HepG2 (cell line): ENCODE measurements around the gene MVK. TPM values are rescaled to one million over a fixed set of nuclear protein-coding genes. Genes with fewer than 3 reads are reported as not detected.

ENCODE experiments used
- BCL6 ChIP-seq: IDR thresholded peaks from 2 replicates; pipeline ENCODE4 v1.6.1; 2016; ENCODE audit warnings: missing genetic modification reagents, missing compliant biosample characterization
- HDAC6 ChIP-seq: fragments of 200-600 bp; sonication (generic); IDR thresholded peaks from 2 replicates; pipeline ENCODE4 v1.7.0; 2017; ENCODE audit warnings: mild to moderate bottlenecking, antibody characterized with exemption, low read length, low read depth
- HNF4A ChIP-seq: sonication (generic); formaldehyde crosslinking; IDR thresholded peaks from 2 replicates; pipeline ENCODE4 v1.4.0; 2020; ENCODE audit warnings: missing genetic modification reagents
- HOXA7 ChIP-seq: sonication (generic); formaldehyde crosslinking; IDR thresholded peaks from 2 replicates; pipeline ENCODE4 v1.8.1; 2022; ENCODE audit warnings: mild to moderate bottlenecking, missing genetic modification reagents, moderate library complexity
- KLF11 ChIP-seq: IDR thresholded peaks from 2 replicates; pipeline ENCODE4 v1.6.1; 2016; ENCODE audit warnings: missing compliant biosample characterization
- POLR2AphosphoS2 ChIP-seq: IDR thresholded peaks from 2 replicates; pipeline ENCODE4 v1.6.1; 2011; ENCODE audit warnings: low read depth, low read length, improper control_type of control experiment
- RARA ChIP-seq: IDR thresholded peaks from 2 replicates; pipeline ENCODE4 v1.6.1; 2016; ENCODE audit warnings: missing genetic modification reagents, missing compliant biosample characterization
- RBM22 ChIP-seq: fragments of 200-400 bp; formaldehyde crosslinking; optimal IDR thresholded peaks from 2 replicates; pipeline ENCODE3; 2017; ENCODE audit warnings: mild to moderate bottlenecking, low read length, moderate library complexity
- ZNF343 ChIP-seq: sonication (generic); formaldehyde crosslinking; IDR thresholded peaks from 2 replicates; pipeline ENCODE4 v1.4.0; 2020; ENCODE audit warnings: mild to moderate bottlenecking, missing genetic modification reagents
- polyA plus RNA-seq, 8 experiments: library from polyadenylated mRNA; depleted of rRNA in 3 of 8; stranded (reverse) in 7 of 8; unstranded in 1 of 8; fragments of >200 nt; fragmentation: Illumina TruSeq in 4 of 8; extraction: Trizol in 4 of 8; gene quantifications; 2 replicates each; pipeline versions ENCODE4 v1.2.1 to v1.2.3, GENCODE V29; 2011 to 2016; ENCODE audit warnings: low read depth in 4 of 8, missing spikeins in 1 of 8, mixed read lengths in 1 of 8; ENCODE audit not compliant: insufficient read depth in 1 of 8
- total RNA-seq, 5 experiments: library from RNA; depleted of rRNA; stranded (reverse); fragments of >200 nt; fragmentation: Illumina TruSeq; extraction: Trizol; gene quantifications; 2 replicates each; pipeline ENCODE4 v1.2.3, GENCODE V29; 2016; ENCODE audit warnings: low read depth in 1 of 5
- TF ChIP-seq, protein P1 (sequence below): sonication (generic); formaldehyde crosslinking; IDR thresholded peaks from 2 replicates; pipeline ENCODE4 v1.9.0; 2022; ENCODE audit warnings: missing genetic modification reagents, mild to moderate bottlenecking, borderline replicate concordance
- TF ChIP-seq, protein P2 (sequence below): sonication (generic); formaldehyde crosslinking; IDR thresholded peaks from 2 replicates; pipeline ENCODE4 v1.9.0; 2021; ENCODE audit warnings: missing genetic modification reagents, borderline replicate concordance
- TF ChIP-seq, protein P3 (sequence below): sonication (generic); formaldehyde crosslinking; IDR thresholded peaks from 2 replicates; pipeline ENCODE4 v1.4.0; 2020; ENCODE audit warnings: missing genetic modification reagents

Gene MVK
- total and polyA plus RNA-seq, 2 of the 13 experiments (the other 11 are each of a cell fraction or from before 2014, with no cell fraction given), result 11.6 to 66.9 TPM

DNA sequence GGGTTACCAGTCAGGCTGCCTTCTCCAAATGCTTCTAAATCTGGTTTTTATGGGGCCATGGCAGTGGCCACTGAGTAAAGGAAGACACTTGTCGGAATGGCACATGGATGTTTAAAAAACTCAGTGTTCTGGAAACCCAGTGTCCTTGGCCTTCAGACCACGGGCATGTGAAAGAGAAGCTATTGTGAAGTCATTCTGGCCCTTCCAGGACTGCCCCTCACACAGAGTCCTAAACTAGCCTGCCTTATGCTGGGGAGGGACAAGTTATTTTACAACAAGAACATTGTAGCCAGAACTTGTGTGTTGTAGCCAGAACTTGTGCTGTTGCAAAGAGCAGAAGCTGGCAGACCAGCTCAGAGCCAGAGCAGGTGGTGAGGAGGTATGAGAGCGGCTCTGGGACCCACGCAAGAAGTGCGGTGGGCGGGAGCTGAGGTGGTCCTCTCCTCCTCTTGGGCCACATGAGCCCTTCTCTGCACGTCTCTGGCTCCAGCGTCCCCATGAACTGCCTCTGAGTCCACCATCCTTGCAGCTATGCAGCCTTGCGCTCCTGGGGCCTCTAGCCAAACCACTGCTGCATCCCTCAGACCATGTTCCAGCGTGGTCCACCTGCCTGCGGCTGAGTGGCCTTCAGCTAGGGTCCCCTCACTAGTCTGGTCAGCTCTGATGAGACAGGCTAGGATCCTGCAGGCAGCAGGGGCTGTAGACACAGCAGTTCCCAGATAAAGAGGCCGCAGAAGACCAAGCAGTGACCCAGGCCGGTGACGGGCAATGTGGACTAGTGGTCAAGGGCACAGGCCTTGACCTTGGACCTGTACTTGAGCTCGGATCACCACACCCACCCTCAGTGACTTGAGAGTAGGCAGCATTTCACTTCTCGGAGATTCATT lies 32.8 kb upstream of the MVK start (continued):
- TF ChIP-seq HDAC6 (no peak), RBM22 (no peak), HOXA7 (CRISPR knock-in tag) (no peak), KLF11 (CRISPR knock-in tag) (no peak), HNF4A (peak; percentile 41; the same call in 1 of the 2 replicates), ZNF343 (CRISPR knock-in tag) (no peak), RARA (CRISPR knock-in tag) (peak; percentile 70), POLR2AphosphoS2 (no peak), BCL6 (CRISPR knock-in tag) (0 out of 2 replicates have a peak, but pooled peaks have one; percentile 11)
- TF ChIP-seq, protein P1, sequence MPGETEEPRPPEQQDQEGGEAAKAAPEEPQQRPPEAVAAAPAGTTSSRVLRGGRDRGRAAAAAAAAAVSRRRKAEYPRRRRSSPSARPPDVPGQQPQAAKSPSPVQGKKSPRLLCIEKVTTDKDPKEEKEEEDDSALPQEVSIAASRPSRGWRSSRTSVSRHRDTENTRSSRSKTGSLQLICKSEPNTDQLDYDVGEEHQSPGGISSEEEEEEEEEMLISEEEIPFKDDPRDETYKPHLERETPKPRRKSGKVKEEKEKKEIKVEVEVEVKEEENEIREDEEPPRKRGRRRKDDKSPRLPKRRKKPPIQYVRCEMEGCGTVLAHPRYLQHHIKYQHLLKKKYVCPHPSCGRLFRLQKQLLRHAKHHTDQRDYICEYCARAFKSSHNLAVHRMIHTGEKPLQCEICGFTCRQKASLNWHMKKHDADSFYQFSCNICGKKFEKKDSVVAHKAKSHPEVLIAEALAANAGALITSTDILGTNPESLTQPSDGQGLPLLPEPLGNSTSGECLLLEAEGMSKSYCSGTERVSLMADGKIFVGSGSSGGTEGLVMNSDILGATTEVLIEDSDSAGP, result peak; percentile 47; the same call in 1 of the 2 replicates
- TF ChIP-seq, protein P2, sequence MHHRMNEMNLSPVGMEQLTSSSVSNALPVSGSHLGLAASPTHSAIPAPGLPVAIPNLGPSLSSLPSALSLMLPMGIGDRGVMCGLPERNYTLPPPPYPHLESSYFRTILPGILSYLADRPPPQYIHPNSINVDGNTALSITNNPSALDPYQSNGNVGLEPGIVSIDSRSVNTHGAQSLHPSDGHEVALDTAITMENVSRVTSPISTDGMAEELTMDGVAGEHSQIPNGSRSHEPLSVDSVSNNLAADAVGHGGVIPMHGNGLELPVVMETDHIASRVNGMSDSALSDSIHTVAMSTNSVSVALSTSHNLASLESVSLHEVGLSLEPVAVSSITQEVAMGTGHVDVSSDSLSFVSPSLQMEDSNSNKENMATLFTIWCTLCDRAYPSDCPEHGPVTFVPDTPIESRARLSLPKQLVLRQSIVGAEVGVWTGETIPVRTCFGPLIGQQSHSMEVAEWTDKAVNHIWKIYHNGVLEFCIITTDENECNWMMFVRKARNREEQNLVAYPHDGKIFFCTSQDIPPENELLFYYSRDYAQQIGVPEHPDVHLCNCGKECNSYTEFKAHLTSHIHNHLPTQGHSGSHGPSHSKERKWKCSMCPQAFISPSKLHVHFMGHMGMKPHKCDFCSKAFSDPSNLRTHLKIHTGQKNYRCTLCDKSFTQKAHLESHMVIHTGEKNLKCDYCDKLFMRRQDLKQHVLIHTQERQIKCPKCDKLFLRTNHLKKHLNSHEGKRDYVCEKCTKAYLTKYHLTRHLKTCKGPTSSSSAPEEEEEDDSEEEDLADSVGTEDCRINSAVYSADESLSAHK (CRISPR knock-in tag), result no peak
- TF ChIP-seq, protein P3, sequence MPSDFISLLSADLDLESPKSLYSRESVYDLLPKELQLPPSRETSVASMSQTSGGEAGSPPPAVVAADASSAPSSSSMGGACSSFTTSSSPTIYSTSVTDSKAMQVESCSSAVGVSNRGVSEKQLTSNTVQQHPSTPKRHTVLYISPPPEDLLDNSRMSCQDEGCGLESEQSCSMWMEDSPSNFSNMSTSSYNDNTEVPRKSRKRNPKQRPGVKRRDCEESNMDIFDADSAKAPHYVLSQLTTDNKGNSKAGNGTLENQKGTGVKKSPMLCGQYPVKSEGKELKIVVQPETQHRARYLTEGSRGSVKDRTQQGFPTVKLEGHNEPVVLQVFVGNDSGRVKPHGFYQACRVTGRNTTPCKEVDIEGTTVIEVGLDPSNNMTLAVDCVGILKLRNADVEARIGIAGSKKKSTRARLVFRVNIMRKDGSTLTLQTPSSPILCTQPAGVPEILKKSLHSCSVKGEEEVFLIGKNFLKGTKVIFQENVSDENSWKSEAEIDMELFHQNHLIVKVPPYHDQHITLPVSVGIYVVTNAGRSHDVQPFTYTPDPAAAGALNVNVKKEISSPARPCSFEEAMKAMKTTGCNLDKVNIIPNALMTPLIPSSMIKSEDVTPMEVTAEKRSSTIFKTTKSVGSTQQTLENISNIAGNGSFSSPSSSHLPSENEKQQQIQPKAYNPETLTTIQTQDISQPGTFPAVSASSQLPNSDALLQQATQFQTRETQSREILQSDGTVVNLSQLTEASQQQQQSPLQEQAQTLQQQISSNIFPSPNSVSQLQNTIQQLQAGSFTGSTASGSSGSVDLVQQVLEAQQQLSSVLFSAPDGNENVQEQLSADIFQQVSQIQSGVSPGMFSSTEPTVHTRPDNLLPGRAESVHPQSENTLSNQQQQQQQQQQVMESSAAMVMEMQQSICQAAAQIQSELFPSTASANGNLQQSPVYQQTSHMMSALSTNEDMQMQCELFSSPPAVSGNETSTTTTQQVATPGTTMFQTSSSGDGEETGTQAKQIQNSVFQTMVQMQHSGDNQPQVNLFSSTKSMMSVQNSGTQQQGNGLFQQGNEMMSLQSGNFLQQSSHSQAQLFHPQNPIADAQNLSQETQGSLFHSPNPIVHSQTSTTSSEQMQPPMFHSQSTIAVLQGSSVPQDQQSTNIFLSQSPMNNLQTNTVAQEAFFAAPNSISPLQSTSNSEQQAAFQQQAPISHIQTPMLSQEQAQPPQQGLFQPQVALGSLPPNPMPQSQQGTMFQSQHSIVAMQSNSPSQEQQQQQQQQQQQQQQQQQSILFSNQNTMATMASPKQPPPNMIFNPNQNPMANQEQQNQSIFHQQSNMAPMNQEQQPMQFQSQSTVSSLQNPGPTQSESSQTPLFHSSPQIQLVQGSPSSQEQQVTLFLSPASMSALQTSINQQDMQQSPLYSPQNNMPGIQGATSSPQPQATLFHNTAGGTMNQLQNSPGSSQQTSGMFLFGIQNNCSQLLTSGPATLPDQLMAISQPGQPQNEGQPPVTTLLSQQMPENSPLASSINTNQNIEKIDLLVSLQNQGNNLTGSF (CRISPR knock-in tag), result no peak
- TF ChIP-seq, all 625 proteins: peak for 11
